Measurements from ENCODE around the gene MAGI1.
"Not testable (repeated sequence)": the region's sequence is repeated elsewhere in the genome, so short reads cannot be mapped to it uniquely, and the experiment has no call there.

Gene MAGI1

DNA sequence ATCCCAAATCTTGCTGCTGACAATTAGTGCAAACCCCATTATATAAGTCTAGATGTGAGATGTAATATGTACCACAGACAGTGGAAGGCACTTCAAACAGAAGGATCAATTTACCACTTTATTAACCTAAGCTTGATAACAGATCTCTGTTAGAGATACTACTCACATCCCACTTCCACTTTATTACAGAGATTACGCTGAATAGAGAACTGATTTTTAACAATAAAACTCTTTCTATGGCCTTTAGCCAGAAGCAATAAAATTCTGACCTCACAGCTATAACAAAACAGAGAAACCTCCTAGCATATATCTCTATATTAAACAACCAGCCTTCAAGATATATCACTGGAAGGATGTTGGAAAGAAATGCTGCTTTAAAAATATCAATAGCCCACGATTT is 517.7 kb downstream of the MAGI1 start:
- no peak for DNase-seq (ENCODE audit: low read depth)

DNA sequence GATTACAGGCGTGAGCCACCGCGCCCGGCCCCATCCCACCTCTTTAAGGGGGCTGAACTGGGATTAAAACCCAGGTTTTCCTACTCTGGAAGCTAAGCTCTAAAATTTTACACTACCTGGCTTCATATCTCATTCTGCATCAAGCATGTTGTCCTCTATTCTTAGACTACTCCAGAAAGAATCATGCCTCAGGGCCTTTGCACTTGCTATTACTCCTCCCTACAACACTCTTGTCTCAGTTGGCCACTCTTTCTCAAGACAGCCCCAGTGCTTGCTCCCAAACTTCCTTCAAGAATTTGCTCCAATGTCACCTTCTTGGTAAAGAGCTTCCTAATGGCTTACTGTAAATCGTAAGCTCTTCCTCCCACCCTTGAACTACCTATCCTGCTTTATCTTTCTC is 521.7 kb downstream of the MAGI1 start:
- no peak for DNase-seq (ENCODE audit: low read depth)

DNA sequence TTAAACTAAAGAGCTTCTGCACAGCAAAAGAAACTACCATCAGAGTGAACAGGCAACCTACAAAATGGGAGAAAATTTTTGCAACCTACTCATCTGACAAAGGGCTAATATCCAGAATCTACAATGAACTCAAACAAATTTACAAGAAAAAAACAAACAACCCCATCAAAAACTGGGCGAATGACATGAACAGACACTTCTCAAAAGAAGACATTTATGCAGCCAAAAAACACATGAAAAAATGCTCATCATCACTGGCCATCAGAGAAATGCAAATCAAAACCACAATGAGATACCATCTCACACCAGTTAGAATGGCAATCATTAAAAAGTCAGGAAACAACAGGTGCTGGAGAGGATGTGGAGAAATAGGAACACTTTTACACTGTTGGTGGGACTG is 524.4 kb downstream of the MAGI1 start:
- not testable (repeated sequence) for DNase-seq (ENCODE audit: low read depth)

DNA sequence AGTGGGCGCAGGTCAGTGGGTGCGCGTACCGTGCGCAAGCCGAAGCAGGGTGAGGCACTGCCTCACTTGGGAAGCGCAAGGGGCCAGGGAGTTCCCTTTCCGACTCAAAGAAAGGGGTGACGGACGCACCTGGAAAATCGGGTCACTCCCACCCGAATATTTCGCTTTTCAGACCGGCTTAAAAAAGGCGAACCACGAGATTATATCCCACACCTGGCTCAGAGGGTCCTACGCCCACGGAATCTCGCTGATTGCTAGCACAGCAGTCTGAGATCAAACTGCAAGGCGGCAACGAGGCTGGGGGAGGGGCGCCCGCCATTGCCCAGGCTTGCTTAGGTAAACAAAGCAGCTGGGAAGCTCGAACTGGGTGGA is 529.3 kb downstream of the MAGI1 start:
- not testable (repeated sequence) for DNase-seq (ENCODE audit: low read depth)

DNA sequence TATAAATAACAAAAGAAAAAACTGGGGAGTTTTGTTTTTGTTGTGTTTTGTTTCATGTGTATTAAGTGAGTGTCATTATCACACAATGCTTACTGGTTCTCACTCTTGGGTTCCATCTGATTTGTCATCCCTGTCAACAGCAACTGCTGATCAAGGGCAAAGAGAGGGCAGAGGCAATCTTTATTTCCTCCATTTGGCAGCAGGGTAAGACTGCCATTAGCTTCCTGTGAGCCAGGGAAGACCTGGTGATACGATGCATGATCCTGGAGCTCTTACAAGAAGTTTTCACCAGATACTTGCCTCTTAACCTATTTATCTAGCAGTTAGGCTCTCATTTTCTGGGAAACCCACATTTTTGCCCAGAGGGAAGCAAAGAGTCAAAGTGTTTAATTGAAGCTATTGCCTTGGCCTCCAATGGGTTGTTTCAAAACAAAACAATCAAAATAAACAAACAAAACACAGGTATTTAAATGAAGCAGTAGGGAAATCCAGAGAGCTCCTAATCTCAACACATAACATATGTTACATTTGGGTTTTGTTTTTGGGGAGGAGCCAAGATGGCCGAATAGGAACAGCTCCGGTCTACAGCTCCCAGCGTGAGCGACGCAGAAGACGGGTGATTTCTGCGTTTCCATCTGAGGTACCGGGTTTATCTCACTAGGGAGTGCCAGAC is 529.8 kb downstream of the MAGI1 start:
- no peak for DNase-seq (ENCODE audit: low read depth)

DNA sequence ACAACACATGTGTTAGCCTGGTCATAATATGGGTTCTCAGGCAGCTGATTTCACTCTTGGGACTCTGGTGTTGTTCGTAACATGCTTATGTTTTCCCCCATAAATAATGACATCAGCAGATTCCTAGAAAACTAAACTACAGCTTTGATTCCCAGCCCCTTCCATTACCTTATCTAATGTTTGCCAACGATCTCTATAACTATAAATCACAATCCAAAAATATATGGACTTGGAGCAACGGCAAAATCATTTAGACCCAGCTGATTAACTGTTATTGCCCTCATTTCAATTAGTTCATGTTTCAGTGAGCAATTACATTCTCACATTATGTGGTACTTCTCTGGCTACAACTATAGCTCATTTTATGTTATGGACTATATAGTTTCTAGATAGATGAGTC is 531.3 kb downstream of the MAGI1 start:
- DNase-seq (ENCODE audit: low read depth) = no peak

DNA sequence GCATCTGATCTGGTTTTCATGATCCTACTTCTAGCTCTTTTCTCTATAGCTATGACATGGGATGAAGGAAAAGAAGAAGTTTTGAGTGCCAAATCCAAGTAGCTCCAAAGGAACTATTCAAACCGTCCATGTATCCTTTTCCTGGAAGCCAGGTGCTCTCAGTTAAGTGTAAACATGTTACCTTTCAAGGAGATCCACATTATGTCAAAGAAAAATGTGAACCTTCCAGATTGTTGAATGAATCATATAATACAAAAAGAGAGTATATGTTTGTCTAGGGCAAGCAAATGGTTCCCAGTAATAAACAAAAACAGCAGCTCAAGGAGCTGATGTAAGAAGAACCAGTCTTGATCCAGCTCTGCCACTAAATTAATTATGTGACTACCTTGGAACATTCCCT is 534.9 kb downstream of the MAGI1 start:
- no peak for DNase-seq (ENCODE audit: low read depth)

DNA sequence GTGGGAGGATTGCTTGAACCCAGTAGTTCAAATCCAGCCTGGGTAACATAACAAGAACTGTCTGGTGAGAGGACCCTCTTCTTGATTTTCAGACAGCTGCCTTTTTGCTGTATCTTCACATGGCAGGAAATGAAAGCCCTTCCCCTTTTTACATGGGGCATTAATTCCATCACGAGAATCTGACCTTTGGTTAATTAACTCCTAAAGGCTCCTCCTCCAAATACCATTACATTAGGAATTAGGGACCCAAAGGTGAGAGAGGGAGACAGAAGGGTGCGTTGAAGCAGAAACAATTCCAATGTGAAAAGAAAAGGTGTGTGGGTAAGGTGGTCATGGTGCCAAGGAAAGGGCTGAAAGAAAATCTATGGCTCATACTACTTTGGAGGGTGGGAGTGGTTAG is 536.2 kb downstream of the MAGI1 start:
- DNase-seq (ENCODE audit: low read depth) = no peak

DNA sequence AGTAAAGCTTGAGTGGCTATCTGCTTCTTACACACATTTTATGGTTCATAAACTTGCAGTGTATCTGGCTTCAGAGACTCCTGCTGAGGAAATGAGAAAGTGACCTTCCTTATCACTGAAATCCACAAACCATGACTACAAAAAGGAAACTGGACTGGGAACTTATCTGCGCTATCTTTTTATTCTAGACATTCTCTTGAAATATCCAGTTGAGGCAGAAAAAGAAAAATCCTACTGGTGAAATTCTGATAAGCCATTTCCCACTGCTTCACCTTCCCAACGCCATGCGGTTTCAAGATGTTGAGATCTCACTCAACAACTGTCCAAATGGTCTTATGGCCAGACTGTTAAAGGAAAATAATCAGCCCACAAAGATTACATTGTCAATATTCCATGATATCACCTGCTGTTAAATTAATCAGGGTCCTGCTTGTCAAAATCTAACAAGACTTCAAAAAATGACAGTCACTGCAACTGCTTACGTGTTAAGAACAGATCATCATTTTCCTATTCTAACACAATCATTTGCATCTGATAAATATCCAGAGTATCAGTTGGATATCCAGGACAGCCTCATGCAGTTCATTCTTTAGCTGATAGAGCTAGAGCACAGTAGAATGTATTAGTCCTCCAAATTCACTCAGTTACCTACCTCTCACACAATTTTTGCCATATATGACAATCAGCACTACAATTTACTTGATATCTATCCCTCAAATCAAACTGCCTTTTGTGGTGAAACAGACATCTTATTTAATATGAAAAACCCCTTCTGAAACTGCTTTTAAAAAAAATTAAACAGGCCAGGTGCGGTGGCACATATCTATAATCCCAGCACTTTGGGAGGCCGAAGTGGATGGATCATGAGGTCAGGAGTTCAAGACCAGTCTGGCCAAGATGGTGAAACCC is 538.1 kb downstream of the MAGI1 start:
- DNase-seq (ENCODE audit: low read depth) = no peak

DNA sequence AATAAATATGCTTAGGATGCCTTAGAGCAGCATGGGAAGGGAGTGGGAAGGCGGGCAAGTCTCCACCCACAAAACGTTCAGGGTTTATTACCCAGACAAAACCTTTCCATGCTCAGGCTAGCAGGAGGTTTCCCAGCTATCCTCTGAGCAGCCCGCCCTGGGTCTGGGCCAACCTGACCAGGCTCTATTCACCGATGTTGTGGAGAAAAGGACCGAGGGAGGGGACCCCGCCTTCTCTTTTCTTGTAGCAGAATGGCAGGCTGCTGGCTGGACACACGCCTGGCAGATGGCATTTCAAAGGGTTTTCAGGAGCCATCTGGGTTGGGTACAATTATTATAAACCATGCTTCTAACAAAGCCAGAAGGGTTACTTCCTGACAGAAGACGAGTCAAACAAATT is 540.9 kb downstream of the MAGI1 start:
- no peak for DNase-seq (ENCODE audit: low read depth)

DNA sequence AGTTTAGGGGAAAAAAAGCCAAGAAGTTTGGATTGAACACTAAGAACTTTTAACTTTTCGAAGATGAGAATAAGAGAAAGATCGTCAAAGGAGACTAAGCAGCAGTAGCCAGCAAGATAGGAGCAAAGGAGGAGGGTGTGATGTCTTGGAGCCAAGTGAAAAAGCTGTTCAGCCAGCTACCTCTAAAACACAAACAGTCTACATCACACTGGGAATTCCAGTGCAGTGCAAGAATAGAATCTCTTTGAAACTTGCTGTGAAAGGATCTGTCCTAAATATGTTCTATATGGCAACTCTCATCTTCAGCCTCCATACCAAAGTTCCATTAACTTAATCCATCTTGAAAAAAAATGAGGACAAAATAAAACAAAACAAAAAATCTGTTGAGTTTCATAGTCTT is 541.5 kb downstream of the MAGI1 start:
- DNase-seq (ENCODE audit: low read depth) = no peak

DNA sequence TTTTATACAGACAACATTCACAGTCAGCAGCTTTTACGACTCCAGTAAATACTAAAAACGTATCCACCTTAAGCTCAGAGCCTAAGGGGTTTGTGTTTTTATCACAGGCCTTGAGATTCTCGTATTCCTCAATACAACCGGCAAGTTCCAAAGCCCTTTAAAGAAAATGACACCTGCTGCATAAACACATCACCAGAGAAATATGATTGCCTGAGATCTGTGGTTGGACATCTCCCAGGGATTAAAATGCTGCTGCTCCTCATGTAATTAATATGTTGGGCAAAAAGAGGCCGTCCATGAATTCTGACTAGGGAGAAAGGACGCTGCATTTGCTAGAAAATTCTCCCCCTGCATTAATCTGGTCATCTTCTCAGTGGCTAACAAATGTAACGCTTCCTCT is 544.8 kb downstream of the MAGI1 start:
- no peak for DNase-seq (ENCODE audit: low read depth)

DNA sequence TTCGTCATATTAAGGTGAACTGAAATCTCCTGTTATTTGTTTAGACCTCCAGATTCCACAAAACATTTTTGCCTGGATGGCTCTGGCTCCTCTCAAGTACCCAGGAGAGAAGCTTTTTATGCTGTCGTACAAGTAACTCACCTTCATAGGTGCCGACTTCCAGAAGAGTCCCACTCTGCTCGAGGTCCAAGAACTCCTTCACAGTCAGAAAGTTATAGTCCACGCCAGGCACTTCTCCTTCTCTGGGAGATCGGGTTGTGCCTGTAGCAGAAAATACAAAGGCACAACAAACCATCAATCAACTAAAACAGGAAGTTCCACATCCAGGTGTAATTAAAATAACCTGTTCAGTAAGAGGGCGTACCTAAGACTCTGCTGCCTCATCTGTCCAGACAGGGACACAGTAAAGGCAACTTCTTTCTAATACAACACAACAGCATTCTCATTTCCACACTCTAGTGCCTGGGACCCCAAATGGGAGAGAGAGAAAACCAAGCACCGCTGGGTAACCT is 545.3 kb downstream of the MAGI1 start:
- DNase-seq (ENCODE audit: low read depth) = no peak

DNA sequence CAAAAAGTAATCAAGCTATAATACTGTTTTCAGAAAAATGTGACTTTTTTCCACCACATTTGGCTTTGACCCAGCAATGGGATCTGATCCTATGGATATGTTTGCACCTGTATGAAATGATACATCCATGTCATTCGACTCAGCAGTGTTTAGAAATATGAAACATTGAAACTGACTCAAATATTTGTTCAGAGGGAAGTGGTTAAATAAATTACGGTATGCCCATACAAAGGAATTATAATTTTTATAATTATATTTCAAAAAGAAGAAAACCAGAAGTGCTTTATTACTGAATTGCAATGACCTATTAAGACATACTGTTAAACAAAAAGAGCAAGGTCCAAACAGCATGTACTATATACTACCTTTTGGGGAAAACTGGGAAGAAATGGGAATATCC is 546.5 kb downstream of the MAGI1 start:
- no peak for DNase-seq (ENCODE audit: low read depth)

DNA sequence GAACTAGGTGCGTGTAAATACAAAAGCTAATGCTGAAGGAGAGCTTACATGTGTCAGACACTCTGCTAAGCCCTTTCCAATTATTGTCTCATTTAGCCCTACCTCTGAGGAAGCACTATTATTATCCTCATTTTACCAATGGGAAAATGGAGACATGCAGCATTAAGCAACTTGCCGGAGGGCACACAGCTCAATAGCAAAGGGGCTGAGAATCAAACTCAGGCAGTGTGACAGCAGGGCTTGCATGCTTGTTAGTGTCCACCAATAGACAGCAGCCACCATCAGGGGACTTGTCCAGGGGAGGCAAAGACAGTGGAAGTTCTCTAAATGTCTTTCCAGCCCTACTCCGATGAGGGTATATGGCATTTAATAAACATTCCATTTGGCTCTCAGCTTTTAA is 548.6 kb downstream of the MAGI1 start:
- DNase-seq (ENCODE audit: low read depth) = no peak

DNA sequence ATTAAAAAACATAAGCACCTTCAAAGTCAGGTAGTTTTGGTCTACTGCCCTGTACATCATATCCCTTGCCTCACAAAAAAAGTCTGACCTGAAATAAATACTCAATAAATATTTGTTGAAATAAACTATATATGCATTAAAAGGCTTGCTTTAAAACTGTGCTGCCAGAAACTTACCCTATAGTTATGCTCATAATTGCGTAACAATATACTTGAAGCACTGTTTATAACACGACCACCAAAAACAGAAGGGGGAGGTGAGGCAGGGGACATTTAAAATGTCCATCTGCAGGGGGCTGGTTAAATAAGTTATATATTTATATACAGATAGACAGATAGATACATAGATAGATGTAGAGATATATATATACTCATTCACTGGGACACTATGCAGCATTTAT is 549.5 kb downstream of the MAGI1 start:
- no peak for DNase-seq (ENCODE audit: low read depth)

DNA sequence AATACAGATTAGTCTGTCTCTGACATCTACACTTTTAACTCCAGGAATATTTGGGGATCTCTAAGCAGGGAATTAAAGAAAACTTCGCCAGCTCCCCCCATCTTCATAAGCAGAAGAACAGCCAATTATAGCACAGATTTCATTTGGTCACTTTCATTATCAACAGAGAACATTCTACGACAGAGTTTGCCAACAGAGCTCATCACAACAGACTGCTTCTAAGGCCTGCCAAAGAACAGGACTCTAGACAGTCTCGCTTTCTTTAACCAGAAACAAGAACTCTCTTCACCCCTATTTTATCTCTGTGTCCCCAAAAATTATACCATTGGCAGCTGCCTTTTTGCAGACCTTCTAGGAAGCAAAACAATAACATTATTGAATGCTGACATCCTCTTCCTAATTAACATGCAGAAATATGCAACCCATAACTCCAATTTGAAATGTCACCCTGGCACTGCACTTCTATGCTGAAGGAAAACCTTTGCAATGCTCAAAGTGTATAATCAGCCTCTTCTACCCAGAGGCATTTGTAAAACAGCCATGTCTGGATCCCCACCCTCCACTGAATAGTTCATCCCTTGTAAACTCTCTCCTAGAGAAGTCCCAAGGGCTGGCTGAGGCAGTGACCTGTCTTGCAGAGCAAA is 552.8 kb downstream of the MAGI1 start:
- DNase-seq (ENCODE audit: low read depth) = no peak

DNA sequence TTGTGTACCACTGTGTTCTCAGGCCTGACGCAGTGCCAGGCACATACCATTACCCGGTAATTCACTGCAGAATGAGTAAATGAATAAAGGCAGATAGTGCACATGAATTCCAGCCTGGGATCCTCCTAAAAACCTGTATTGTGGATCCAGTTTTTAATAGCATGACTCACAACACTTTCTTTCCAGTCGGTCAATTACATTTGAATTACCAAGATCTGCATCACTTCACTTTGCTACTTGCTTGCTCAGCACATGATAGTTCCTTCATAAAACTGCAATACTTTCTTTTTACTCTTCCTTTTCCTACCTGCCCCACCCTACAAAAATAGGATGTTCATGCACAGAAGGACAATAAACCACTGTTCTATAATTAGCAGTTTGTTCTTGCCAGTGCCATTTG is 553.8 kb downstream of the MAGI1 start:
- DNase-seq (ENCODE audit: low read depth) = no peak

DNA sequence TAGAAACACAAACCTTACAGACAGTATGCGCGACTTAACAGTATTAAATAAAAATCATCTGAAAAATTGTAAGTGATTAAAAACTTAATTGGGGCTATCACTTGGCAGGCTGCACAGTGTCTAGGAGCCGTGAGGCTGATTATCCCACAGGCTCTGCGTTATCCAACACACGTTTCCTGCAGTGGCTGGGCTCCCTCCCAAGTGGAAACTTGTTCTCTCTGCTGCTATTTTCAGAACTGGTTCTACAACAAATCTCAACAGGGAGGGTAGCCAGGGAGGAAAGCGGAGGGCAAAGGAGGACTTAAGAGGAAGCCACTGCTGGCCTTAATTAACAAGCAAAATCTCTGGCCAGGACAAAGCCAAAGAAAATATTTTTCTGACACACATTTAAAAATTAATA is 555.2 kb downstream of the MAGI1 start:
- DNase-seq (ENCODE audit: low read depth) = no peak

DNA sequence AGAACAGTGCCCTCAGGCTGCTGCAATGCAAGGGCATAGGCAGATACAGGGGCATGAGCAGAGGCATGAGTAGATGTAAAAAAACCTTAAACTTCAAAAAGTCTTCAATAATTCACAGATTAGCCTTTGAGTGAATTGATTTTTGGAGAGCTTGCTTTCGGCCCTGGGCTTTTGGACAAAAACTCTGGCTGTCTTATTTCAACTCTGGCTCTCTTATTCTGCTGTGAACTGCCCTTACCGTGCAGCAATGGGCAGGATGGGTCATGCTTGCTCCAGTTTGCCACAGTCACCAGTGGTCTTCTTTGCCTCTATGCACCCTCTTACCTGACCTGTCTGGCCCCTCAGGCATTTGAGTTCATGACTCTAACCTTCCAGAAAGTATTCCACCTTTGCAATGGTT is 555.7 kb downstream of the MAGI1 start:
- no peak for DNase-seq (ENCODE audit: low read depth)

DNA sequence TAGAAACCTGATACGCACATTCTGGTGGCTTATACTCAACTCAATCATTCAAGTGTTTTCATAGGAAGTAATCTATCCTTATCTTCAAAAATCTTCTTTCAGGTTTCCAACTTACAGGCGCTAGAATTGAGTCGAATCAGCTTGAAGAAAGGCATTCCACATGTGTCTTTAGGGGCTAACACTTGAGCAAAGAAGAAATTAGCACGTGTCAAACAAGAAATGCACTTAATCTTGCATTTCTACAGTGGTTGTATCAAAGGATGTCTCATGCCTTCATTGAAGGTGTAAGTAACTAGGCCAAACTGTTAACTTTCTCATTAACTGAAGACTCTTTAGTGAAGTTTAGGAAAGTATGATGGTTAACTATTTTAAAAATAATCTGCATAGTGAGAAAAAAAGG is 557.6 kb downstream of the MAGI1 start:
- DNase-seq (ENCODE audit: low read depth) = no peak

DNA sequence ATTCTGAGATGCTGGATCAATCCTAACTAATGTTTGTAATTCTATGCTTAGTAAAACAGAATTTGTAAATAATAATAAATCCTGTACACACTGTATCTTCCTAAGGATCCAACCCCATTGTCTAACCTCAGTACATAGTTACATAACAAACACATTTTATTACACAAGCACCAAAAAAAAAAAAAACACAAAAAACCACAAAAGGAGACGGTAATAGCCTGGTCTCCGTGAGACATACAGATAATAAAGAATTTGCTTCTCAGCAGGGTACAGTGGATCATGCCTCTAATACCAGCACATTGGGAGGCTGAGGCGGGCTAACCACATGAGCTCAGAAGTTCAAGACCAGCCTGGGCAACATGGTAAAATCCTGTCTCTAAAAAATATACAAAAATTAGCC is 558.7 kb downstream of the MAGI1 start:
- DNase-seq (ENCODE audit: low read depth) = no peak

Data from stimulated activated CD4-positive, alpha-beta T cell treated with anti-CD3 and anti-CD28 coated beads, Interleukin-2, amount 100 ng/mL, for 4 hours (primary cell).